ENCODE results near the gene BANF2.

Gene BANF2

GRCh38 chr20:17664025-17664633 is 35.6 kb upstream of the BANF2 start:
- DNase-seq = no peak

GRCh38 chr20:17665756-17666155 is 34.0 kb upstream of the BANF2 start:
- DNase-seq = no peak

- no peak for DNase-seq
Observed at GRCh38 chr20:17666481-17666880, 33.3 kb upstream of the BANF2 start.

DNA sequence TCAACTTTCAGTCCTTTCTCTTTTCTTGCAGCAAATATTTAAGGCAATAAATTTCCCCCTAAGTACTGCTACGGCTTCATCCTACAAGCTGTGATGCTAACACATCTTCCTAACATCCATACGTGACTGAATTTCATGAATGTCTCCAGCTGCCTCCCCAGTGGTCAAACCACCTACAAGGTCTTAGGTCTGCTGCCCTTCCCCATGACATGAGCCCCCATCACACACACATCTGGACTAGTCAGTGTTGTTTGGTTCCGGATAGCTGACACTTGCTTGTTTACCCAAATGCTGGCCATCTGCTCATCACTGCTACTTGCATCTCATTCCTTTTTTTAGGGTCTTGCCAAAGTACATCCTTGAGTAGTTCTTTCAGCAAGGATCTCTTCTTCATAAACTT is 32.3 kb upstream of the BANF2 start:
- DNase-seq = no peak

GRCh38 chr20:17668432-17668831 is 31.3 kb upstream of the BANF2 start:
- DNase-seq = no peak

GRCh38 chr20:17669306-17669931 is 30.3 kb upstream of the BANF2 start:
- DNase-seq = no peak

GRCh38 chr20:17671011-17671410 is 28.8 kb upstream of the BANF2 start:
- no peak for DNase-seq

GRCh38 chr20:17671565-17671964 is 28.2 kb upstream of the BANF2 start:
- DNase-seq = no peak

DNA sequence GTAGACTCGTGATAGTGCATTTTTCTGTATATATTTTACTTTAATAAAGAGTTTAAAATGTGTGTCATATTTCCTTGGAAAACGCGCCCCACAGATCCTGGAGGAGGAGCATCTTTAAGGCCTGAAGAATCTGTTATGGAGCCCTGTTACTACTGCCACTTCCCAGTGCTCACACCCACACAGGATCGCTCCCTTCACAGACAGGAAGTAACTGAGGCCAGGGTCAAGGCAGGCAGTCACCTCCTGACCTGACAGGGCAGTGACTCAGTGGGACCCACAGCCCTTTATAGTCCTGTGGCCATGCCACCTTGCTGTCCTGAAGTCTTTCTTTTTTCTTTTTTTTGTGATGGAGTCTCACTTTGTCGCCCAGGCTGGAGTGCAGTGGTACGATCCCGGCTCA is 26.7 kb upstream of the BANF2 start:
- no peak for DNase-seq

DNA sequence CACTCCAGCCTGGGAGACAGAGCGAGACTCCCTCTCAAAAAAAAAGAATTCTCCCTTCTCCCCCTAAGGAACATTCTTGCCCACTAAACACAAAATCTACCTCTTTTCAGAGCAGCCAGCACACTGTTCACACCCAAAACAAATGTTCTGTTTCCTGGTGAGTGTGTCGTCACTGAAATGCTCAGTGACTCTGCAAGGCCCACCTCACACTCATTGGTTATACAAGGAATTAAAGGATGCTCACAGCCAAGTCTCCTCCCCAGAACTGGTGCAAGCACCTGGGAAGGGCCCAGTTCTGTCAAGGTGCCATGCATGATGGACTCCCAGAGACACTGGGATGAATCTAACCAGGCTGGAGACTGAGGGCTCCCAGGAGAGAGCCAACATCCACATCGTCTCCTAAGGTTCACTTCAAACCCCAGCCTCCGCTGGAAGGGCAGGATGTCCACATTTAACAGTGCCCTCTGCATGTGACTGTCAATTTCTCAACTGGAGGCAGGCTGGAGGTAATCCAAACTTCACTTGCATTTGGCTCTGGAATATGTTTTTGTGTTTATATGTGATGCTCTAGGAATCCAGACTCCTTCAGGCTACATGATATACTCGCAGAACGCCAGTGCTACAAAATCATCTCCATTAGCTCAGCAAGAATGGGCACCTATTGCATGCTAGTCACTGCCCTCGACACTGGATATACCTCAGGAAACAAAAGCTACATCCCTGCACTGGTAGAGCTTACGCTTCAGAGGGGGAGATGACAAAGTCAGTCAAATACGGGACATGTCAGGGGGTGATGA is 24.8 kb upstream of the BANF2 start:
- DNase-seq = no peak

GRCh38 chr20:17675519-17676377 is 24.0 kb upstream of the BANF2 start:
- no peak for DNase-seq

- no peak for DNase-seq
Observed at GRCh38 chr20:17676378-17676759, 23.4 kb upstream of the BANF2 start.

DNA sequence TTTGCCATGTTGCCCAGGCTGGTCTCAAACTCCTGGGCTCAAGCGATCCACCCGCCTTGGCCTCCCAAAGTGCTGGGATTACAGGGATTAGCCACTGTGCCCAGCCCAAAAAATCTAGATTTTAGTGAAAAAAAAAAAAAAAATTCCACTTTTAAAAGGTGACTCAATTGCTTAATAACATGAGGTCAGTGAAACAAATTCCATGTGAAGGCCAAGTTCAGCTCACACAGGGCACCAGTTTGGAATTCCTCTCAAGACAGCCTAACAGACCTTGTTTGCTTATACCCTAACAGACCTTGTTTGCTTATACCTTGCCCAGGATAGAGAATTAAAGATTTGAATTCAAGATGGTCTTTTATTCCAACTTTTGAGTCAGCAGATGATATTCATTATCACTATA is 22.8 kb upstream of the BANF2 start:
- DNase-seq = no peak

GRCh38 chr20:17678295-17678694 is 21.5 kb upstream of the BANF2 start:
- no peak for DNase-seq

GRCh38 chr20:17678886-17679285 is 20.9 kb upstream of the BANF2 start:
- no peak for DNase-seq

GRCh38 chr20:17679941-17680835 is 19.6 kb upstream of the BANF2 start:
- DNase-seq = peak; percentile 14

DNA sequence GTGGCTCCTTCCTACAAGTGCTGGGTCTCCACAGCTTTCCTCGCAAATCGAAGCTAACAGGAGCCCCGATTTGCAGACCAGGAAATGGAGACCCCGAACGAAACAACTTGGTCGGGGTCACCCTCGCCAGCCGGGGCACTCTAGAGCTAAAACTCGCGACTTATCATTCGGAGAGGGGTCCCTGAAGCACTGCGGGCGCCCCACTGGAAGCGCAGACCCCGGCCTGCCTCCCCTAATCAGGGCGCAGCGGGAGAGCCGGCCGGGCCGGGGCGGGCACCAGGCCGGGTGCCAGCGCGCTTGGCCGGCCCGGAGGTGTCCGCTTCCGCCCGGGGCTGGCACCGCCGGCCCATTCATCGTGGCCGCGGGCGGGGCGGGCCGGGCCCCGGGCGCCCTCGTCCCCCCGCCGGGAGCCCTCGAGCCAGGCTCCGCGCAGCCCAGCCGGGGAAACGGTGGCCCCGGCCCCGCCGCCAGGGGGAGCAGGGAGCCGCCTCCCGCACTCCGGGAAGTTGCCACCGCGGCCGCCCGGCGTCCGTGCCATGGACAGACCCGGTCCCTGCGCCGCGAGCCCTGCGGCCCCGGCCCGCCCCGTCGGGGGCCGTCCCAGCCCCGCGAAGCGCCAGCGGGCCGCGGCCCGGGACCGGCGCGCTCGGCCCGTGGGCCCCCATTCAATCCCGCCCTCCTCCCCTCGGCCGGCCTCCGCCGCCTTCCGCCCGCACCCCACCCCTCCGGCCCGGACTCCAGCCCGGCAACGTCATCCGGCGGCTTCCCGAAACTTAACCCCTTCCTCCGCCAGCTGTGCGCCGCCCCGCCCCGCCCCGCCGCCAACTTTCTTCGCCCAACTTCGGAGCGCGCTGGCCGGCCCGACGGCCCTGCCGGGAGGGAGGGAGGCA is 18.7 kb upstream of the BANF2 start:
- peak; percentile 73 for DNase-seq

- peak; percentile 6 for DNase-seq
Observed at GRCh38 chr20:17681726-17682102, 18.1 kb upstream of the BANF2 start.

DNA sequence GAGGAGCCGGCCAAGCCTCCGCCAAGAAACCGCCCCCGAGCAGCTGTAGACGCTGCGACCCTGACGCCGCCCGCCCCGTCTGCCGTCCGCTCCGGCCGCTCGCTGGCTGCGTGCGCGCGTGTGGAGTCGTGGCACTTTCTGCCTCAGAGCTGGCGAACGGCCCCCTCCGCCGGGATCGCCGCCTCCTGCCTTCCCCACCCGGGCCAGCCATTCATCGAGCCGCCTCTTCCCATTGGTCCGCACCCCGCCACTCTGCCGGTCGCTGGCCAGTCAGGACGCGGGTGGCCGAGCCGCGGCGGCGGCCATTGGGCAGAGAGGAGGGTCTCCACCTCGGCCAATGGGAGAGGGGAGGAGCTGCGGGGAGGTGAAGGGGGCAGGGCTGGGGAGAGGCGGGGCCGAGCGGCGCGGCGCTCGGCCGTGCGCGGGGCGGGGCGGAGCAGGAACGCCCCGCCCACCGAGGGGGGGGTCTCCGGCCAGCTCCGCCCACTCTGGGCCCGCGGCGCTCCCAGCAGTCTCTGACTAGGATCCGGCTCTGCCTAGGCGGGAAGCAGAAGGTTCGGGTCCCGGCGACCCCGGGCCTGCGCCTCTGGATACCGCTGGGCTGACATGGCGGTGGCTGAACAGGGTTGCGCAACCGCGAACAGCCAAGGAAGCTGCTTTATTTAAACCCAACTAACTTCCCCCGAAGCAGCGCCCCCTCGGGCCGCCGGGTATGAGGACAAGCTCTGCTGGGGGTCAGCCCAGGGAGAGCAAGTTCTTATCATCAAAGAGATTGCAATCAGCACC is 17.5 kb upstream of the BANF2 start, which contains the start of gene RRBP1:
Gene RRBP1 (minus strand): TSS at position 140 of the 786 bp plus-strand sequence. CDS start 21,735 bp downstream, outside the sequence.
- peak; percentile 96 for DNase-seq

- no peak for DNase-seq
Observed at GRCh38 chr20:17682889-17683198, 16.9 kb upstream of the BANF2 start.
